ENCODE measurements around the gene CDS2. TPM values are rescaled to one million over a fixed set of nuclear protein-coding genes. Genes with fewer than 3 reads are reported as not detected.

The CDS2 gene
- total RNA-seq, 1 experiment from 2014 or later, result 17.1 TPM

GRCh38 chr20:5100684-5101347, 26.0 kb upstream of the CDS2 start:
- H4K20me1 ChIP-seq (ENCODE audit: low read length), result no peaks in the 10 kb centered on the region
- no peak overlapping the region for H3K9ac ChIP-seq (ENCODE audit: low read length)
- H3F3A ChIP-seq (ENCODE audit: low read length, unreplicated experiment), result no peaks in the 10 kb centered on the region
- DNase-seq (peak; percentile 85), ATAC-seq (peak; percentile 95)
- no peak overlapping the region for H2AFZ ChIP-seq (ENCODE audit: low read length)
- TF ChIP-seq EZH2phosphoT487 (IDR thresholded peaks at IDR 0.05; ENCODE audit: borderline replicate concordance, low read length), result no peak
- TF ChIP-seq, protein P1, sequence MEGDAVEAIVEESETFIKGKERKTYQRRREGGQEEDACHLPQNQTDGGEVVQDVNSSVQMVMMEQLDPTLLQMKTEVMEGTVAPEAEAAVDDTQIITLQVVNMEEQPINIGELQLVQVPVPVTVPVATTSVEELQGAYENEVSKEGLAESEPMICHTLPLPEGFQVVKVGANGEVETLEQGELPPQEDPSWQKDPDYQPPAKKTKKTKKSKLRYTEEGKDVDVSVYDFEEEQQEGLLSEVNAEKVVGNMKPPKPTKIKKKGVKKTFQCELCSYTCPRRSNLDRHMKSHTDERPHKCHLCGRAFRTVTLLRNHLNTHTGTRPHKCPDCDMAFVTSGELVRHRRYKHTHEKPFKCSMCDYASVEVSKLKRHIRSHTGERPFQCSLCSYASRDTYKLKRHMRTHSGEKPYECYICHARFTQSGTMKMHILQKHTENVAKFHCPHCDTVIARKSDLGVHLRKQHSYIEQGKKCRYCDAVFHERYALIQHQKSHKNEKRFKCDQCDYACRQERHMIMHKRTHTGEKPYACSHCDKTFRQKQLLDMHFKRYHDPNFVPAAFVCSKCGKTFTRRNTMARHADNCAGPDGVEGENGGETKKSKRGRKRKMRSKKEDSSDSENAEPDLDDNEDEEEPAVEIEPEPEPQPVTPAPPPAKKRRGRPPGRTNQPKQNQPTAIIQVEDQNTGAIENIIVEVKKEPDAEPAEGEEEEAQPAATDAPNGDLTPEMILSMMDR (conservative IDR thresholded peaks at IDR 0.05; ENCODE audit: low read depth, low read length), result peak; percentile 90
- no peak overlapping the region for H3K4me3 ChIP-seq (ENCODE audit: low read length)
- H3K9me2 ChIP-seq (replicated peaks; ENCODE audit: low read length), result no peaks in the 10 kb centered on the region
- ChIA-PET POLR2A (ENCODE audit: unreplicated experiment) (no interaction called here), CTCF (interaction anchor here (0.6 to 1.1 kb wide), 4 partner anchors 24 to 341 kb away, joined by 3 to 4 read pairs (median 3); no protein-coding TSS in a partner anchor)
- no peak overlapping the region for H3K27ac ChIP-seq (ENCODE audit: low read length)
- no TSS peak for BruUV-seq (replicated peaks)
- no peaks in the 10 kb centered on the region for H3K9me3 ChIP-seq (ENCODE audit: low read length)
- intact Hi-C loops (cut with micrococcal nuclease), result loop anchor here (1.0 kb wide), 5 partner anchors 28 to 494 kb away; no protein-coding TSS in a partner anchor
- no peaks in the 10 kb centered on the region for H3K27me3 ChIP-seq (ENCODE audit: low read length)
- no peak overlapping the region for H3K4me2 ChIP-seq (ENCODE audit: low read length)
- peaks cover 24% of the 10 kb centered on the region for H3K36me3 ChIP-seq (ENCODE audit: low read depth, low read length)
- H3K4me1 ChIP-seq (ENCODE audit: insufficient read depth, low read length), result no peaks in the 10 kb centered on the region
- H3K79me2 ChIP-seq (ENCODE audit: low read length), result no peaks in the 10 kb centered on the region

DNA sequence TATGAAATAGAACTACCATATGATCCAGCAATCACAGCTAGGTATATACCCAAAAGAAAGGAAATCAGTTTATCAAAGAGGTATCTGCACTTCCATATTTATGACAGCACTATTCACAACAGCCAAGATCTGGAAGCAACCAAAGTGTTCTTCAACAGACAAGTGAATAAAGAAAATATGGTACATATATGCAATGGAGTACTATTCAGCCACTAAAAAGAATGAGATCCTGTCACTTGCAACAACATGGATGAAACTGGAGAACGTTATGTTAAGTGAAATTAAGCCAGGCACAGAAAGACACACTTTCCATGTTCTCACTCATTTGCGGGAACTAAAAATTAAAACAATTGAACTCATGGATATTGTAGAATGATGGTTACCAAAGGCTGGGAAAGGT, 22.3 kb upstream of the CDS2 start:
- no peaks in the 10 kb centered on the region for H4K20me1 ChIP-seq (ENCODE audit: low read length)
- intact Hi-C loops (cut with micrococcal nuclease), result no loop called here
- no peak overlapping the region for H3K9ac ChIP-seq (ENCODE audit: low read length)
- ChIA-PET POLR2A (ENCODE audit: unreplicated experiment) (no interaction called here), CTCF (no interaction called here)
- no peak for ATAC-seq
- no peak overlapping the region for H3K4me2 ChIP-seq (ENCODE audit: low read length)
- no peaks in the 10 kb centered on the region for H3K9me3 ChIP-seq (ENCODE audit: low read length)
- BruUV-seq (replicated peaks), result no TSS peak
- no peaks in the 10 kb centered on the region for H3F3A ChIP-seq (ENCODE audit: low read length, unreplicated experiment)
- H3K4me1 ChIP-seq (ENCODE audit: insufficient read depth, low read length), result no peaks in the 10 kb centered on the region
- no peaks in the 10 kb centered on the region for H3K27me3 ChIP-seq (ENCODE audit: low read length)
- H3K36me3 ChIP-seq (ENCODE audit: low read depth, low read length), result peaks cover 31% of the 10 kb centered on the region
- no peak for DNase-seq
- no peak overlapping the region for H2AFZ ChIP-seq (ENCODE audit: low read length)
- H3K79me2 ChIP-seq (ENCODE audit: low read length), result no peaks in the 10 kb centered on the region
- H3K4me3 ChIP-seq (ENCODE audit: low read length), result no peak overlapping the region
- H3K27ac ChIP-seq (ENCODE audit: low read length), result no peak overlapping the region
- TF ChIP-seq EZH2 (IDR thresholded peaks at IDR 0.05; ENCODE audit: low read length, unreplicated experiment), result no peak
- no peak for TF ChIP-seq EZH2phosphoT487 (IDR thresholded peaks at IDR 0.05; ENCODE audit: borderline replicate concordance, low read length)
- TF ChIP-seq, protein P1 (conservative IDR thresholded peaks at IDR 0.05; ENCODE audit: low read depth, low read length), result no peak
- no peaks in the 10 kb centered on the region for H3K9me2 ChIP-seq (replicated peaks; ENCODE audit: low read length)

DNA sequence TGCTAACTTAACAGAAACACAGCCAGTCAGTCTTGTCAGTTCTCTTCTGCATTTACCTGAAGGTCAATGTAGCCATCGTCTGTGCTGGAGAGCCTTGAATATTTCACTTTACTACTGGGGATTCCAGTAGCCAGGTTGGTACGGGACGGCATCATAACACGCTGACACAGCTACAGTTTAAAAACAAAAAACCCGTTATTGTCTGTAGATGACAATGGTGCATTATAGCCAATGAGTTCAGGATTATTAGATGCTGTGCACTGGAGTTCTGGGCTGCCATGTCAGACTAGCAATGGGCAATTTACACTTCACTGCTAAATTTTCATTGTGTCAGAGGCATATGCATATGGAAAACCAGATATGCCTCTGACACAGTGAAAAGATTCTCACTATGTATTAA, 17.5 kb upstream of the CDS2 start:
- Histone ChIP-seq H2AFZ (ENCODE audit: low read length) (no peak overlapping the region), H3K4me2 (ENCODE audit: low read length) (no peak overlapping the region), H3K4me1 (ENCODE audit: insufficient read depth, low read length) (peaks cover 14% of the 10 kb centered on the region), H3K36me3 (ENCODE audit: low read depth, low read length) (peaks cover 26% of the 10 kb centered on the region), H3K79me2 (ENCODE audit: low read length) (peaks cover 15% of the 10 kb centered on the region), H3K9ac (ENCODE audit: low read length) (no peak overlapping the region), H3F3A (ENCODE audit: low read length, unreplicated experiment) (peaks cover 16% of the 10 kb centered on the region), H3K9me2 (replicated peaks; ENCODE audit: low read length) (no peaks in the 10 kb centered on the region), H3K9me3 (ENCODE audit: low read length) (no peaks in the 10 kb centered on the region), H4K20me1 (ENCODE audit: low read length) (no peaks in the 10 kb centered on the region), H3K27ac (ENCODE audit: low read length) (no peak overlapping the region), H3K27me3 (ENCODE audit: low read length) (no peaks in the 10 kb centered on the region), H3K4me3 (ENCODE audit: low read length) (no peak overlapping the region)
- CTCF ChIA-PET, result no interaction called here
- ATAC-seq, result no peak
- POLR2A ChIA-PET (ENCODE audit: unreplicated experiment), result no interaction called here
- intact Hi-C loops (cut with micrococcal nuclease), result no loop called here
- TF ChIP-seq, protein P1 (conservative IDR thresholded peaks at IDR 0.05; ENCODE audit: low read depth, low read length), result no peak
- TF ChIP-seq EZH2 (IDR thresholded peaks at IDR 0.05; ENCODE audit: low read length, unreplicated experiment) (no peak), EZH2phosphoT487 (IDR thresholded peaks at IDR 0.05; ENCODE audit: borderline replicate concordance, low read length) (no peak)
- no TSS peak for BruUV-seq (replicated peaks)
- no peak for DNase-seq
